ES-I3 (cell line): Measurements from ENCODE around the gene SEPTIN8.

Source experiments
- H3K36me3 ChIP-seq: 2 replicates; pipeline ENCODE4 v1.6.1; 2013; ENCODE audit warnings: mild to moderate bottlenecking, low read length, control low read depth, moderate library complexity; ENCODE audit not compliant: insufficient read depth
- H3K4me1 ChIP-seq: 2 replicates; pipeline ENCODE4 v1.6.1; 2013; ENCODE audit warnings: mild to moderate bottlenecking, control low read depth, low read length; ENCODE audit not compliant: insufficient read depth
- H3K9ac ChIP-seq: 2 replicates; pipeline ENCODE4 v1.6.1; 2013; ENCODE audit warnings: low read depth, mild to moderate bottlenecking, low read length, moderate library complexity
- H3K9me3 ChIP-seq: 2 replicates; pipeline ENCODE4 v1.6.1; 2013; ENCODE audit warnings: mild to moderate bottlenecking, low read length, moderate library complexity; ENCODE audit not compliant: control insufficient read depth, insufficient read depth

SEPTIN8 gene

DNA sequence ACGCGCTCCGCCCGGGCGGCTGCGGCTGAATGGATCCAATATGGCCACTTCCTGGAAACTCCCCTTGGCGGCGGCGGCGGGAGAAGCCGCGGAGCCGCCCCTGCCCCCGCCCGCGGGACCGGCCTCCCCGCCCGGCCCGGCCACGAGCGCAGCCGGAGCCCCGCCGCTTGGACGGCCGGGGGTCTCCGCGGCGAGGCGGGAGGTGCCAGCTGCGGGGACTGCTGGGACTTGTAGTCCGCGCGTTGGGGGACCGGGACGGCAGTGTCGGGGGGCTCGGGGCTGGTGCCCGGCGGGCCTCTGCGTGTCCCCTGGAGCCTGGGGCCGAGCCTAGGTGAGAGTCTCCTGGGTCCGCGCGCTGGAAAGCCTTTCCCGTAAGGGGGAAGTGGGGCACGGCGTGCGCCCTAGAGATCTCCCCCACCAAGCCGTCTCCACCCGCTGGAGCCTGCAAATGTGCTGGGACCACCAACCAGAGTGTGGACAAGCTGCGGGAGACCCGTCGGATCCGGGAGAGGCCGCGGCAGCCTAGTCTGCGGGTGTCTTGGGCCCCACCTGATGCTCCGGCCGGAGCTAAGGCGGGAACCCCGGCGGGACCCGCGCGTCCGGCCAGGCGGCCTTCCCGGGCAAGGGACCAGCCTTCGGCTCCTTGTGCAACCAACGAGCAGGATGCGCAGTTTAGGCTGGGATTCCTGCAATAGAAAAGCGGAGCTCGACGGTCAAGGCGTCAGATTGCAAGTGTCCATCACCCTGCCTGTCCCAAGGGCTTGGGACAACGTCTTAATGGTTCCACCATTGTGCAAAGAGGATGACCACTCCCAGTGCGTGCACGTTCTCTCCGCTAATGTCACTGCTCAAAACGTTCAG lies at the start of gene SEPTIN8:
TSS of gene SEPTIN8 (minus strand) at position 31 of the 861 bp plus-strand sequence. CDS start 102 bp downstream, outside the sequence.
- H3K4me1 ChIP-seq, result peaks cover 9% of the 10 kb centered on the region; the same call in 1 of the 2 replicates
- no peaks in the 10 kb centered on the region for H3K9me3 ChIP-seq
- peak within 1 kb of the TSS; percentile 56 for H3K9ac ChIP-seq
- no peaks in the 10 kb centered on the region for H3K36me3 ChIP-seq

GRCh38 chr5:132826424-132827082 lies 49.5 kb upstream of the SEPTIN8 start:
- peak overlapping the region; percentile 58; the same call in 1 of the 2 replicates for H3K9ac ChIP-seq
- H3K9me3 ChIP-seq, result no peaks in the 10 kb centered on the region
- H3K36me3 ChIP-seq, result no peaks in the 10 kb centered on the region
- peaks cover 19% of the 10 kb centered on the region; the same call in 1 of the 2 replicates for H3K4me1 ChIP-seq

- Histone ChIP-seq H3K4me1 (peaks cover 19% of the 10 kb centered on the region; the same call in 1 of the 2 replicates), H3K36me3 (no peaks in the 10 kb centered on the region), H3K9ac (peak overlapping the region; percentile 58), H3K9me3 (no peaks in the 10 kb centered on the region)
These were observed 48.9 kb upstream of the SEPTIN8 start for GRCh38 chr5:132825834-132826391.

- Histone ChIP-seq H3K9me3 (no peaks in the 10 kb centered on the region), H3K4me1 (peaks cover 19% of the 10 kb centered on the region; the same call in 1 of the 2 replicates), H3K36me3 (no peaks in the 10 kb centered on the region), H3K9ac (peak overlapping the region; percentile 58)
These were observed 48.2 kb upstream of the SEPTIN8 start for GRCh38 chr5:132825033-132825833.

- H3K36me3 ChIP-seq, result no peaks in the 10 kb centered on the region
- H3K4me1 ChIP-seq, result peaks cover 19% of the 10 kb centered on the region; the same call in 1 of the 2 replicates
- no peaks in the 10 kb centered on the region for H3K9me3 ChIP-seq
- no peak overlapping the region for H3K9ac ChIP-seq
These were observed 47.4 kb upstream of the SEPTIN8 start for GRCh38 chr5:132824426-132824825.

GRCh38 chr5:132823481-132824050 lies 46.5 kb upstream of the SEPTIN8 start:
- peaks cover 19% of the 10 kb centered on the region; the same call in 1 of the 2 replicates for H3K4me1 ChIP-seq
- H3K36me3 ChIP-seq, result no peaks in the 10 kb centered on the region
- peak overlapping the region; percentile 50; the same call in 1 of the 2 replicates for H3K9ac ChIP-seq
- H3K9me3 ChIP-seq, result no peaks in the 10 kb centered on the region

DNA sequence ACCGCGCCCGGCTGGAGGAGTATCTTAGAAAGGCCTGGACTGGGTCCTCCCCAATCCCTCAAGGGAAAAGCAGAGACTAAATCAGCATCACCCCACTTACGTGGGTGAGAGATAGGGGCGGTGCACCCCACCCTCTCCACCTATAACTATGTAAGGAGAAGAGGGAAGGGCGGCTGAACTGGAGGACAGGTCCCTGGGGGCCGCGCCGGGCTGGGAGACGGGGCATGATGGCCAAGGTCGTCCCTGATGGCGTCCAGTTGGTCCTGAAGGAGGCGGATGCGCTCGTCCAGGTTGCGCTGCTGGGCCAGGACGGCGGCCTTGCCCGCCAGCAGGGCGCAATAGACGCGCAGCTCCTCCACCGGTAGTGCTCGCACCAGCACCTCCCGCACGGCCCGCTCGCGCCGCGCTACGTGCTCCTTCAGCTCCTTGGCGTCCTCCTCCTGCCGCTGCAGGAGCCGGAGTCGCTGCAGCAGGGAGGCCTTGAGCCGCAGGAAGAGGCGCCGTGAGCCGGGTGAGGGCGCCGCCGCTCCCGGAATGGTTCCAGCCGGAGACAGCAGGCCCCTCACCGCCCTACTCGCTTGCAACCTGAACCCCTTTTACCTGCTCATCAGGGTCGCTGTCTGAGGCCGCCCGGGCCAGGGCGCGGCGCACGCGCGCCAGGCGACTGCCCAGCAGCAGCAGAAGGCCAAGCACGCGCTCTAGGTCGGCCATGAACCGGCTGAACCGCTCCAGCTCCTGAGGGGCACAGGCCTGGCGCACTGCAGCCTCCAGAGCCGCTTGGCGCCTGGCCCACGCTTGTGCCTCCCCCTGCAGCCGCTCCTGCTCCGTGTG lies 45.8 kb upstream of the SEPTIN8 start:
- H3K4me1 ChIP-seq, result peaks cover 19% of the 10 kb centered on the region; the same call in 1 of the 2 replicates
- no peaks in the 10 kb centered on the region for H3K36me3 ChIP-seq
- no peaks in the 10 kb centered on the region for H3K9me3 ChIP-seq
- peak overlapping the region; percentile 50; the same call in 1 of the 2 replicates for H3K9ac ChIP-seq

GRCh38 chr5:132821791-132822190 lies 44.8 kb upstream of the SEPTIN8 start:
- no peaks in the 10 kb centered on the region for H3K9me3 ChIP-seq
- no peaks in the 10 kb centered on the region for H3K36me3 ChIP-seq
- H3K9ac ChIP-seq, result no peak overlapping the region
- peaks cover 19% of the 10 kb centered on the region; the same call in 1 of the 2 replicates for H3K4me1 ChIP-seq

DNA sequence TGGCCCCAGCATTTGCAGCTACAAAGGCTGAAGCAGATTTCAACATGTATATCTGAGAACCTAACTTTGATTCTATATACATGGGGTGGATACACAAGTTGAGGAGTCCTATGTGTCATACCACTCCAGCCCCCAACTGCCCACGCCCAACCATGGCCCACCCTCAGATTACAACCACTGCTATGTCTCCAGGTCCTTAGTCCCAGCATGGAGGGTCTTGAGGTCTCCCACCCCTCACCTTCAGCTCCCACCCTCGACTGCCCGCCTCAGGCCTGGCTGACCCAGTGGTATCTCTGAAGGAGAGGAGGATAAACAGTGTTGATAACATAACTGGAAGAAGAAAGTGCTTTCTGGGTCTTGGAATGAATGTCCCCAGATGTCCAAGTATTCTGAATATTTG lies 44.3 kb upstream of the SEPTIN8 start:
- Histone ChIP-seq H3K9me3 (no peaks in the 10 kb centered on the region), H3K4me1 (peaks cover 14% of the 10 kb centered on the region; the same call in 1 of the 2 replicates), H3K36me3 (no peaks in the 10 kb centered on the region), H3K9ac (no peak overlapping the region)

- H3K4me1 ChIP-seq, result peaks cover 11% of the 10 kb centered on the region; the same call in 1 of the 2 replicates
- H3K9ac ChIP-seq, result no peak overlapping the region
- no peaks in the 10 kb centered on the region for H3K36me3 ChIP-seq
- H3K9me3 ChIP-seq, result no peaks in the 10 kb centered on the region
These were observed 43.2 kb upstream of the SEPTIN8 start for GRCh38 chr5:132820162-132820754.

DNA sequence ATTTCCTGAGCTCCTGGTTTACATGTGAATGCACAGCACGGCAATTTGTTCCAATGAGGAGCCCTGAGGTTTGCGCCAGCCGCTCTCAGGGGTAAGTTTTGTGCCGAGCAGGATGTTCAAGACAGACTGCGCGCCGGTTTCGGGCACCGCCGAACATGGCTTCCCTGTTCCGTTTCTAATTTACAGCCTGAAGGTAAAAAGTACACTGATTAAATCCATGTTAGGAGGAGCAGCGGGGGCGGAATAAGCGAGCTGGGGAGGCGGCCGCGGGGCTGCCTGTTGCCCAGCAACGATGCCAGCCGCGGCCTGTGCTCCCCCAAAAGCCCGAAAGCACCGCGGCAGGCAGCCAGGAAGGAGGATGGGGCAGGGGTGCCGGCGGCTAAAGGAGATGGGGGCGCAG lies 42.4 kb upstream of the SEPTIN8 start:
- no peak overlapping the region for H3K9ac ChIP-seq
- no peaks in the 10 kb centered on the region for H3K9me3 ChIP-seq
- H3K4me1 ChIP-seq, result peaks cover 6% of the 10 kb centered on the region; the same call in 1 of the 2 replicates
- H3K36me3 ChIP-seq, result no peaks in the 10 kb centered on the region

- Histone ChIP-seq H3K9ac (no peak overlapping the region), H3K4me1 (no peaks in the 10 kb centered on the region), H3K36me3 (no peaks in the 10 kb centered on the region), H3K9me3 (no peaks in the 10 kb centered on the region)
These were observed 40.0 kb upstream of the SEPTIN8 start for GRCh38 chr5:132817011-132817410.
